GM21515 (cell line): ENCODE results near the gene RBM28.
"Not testable (repeated sequence)": the region's sequence is repeated elsewhere in the genome, so short reads cannot be mapped to it uniquely, and the experiment has no call there.

Experiments
- ATAC-seq: cut with Tn5 transposase; IDR thresholded peaks from one replicate; pipeline ENCODE4 v1.9.1; 2021; ENCODE audit not compliant: unreplicated experiment

Gene RBM28

DNA sequence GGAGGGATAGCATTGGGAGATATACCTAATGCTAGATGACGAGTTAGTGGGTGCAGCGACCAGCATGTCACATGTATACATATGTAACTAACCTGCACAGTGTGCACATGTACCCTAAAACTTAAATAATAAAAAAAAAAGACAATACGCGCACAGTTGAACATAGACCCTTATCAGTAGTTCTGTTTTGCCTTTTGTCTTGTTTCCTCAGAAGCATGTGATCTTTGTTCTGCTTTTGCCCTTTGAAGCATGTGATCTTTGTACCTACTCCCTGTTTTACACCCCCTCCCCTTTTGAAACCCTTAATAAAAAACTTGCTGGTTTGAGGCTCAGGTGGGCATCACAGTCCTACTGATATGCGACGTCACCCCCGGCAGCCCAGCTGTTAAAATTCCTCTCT is 45.7 kb downstream of the RBM28 start:
- not testable (repeated sequence) for ATAC-seq

GRCh38 chr7:128287556-128287955 is 56.2 kb downstream of the RBM28 start:
- no peak for ATAC-seq

DNA sequence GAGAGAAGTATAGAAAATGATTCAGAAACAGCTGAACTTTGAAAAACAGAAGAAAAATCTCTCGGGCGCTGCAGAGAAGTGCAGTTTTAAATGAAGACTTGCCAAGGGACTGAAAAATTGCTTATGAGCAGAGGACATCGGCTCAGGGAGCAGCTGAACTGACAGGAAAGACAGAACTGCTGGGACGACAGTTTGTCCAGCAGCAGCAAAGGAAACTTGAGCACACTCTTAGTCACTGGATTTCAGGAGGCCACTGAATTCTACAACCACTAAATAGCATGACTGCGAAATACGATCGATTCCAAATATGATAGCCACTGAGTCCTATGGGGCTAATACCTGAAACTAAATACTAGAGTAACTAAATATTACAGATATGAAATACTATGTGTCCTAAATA is 59.6 kb downstream of the RBM28 start:
- ATAC-seq, result no peak

DNA sequence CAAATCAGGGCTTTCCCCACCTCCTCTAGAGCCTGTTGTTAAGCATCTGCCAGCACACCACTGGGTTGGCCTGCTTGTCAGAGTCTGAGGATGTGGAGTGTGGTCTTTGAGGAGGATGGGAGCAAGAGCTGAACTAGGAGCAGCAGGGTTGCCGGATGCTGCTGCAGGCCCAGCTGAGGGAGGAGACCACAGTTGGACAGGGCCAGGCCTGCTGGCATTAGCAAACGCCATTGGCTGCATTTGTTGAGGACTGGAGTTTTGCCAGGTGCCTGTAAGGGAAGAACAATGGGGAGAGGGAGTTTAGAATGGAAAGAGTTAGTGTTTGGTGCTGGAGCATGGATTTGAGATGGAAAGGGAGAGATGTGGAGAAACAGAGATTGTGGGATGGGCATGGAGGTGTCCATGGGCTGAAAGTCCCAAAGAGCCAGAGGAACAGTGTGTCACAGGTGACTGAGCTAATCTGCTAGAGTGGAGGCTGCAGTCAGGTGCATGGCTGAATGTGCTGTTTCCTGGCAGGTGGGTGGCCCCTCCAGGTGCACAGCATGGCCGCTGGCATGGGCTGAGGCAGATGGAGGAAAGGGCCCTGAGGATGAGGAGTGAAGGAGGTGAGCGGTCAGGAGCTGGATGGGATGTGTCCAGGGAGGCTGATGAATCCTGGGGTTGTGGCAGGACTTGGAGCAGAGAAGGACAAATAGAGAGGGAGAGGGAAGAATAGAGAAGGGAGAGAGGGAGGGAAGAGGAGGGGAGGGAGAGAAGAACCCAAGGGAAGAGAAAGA is 61.9 kb downstream of the RBM28 start:
- no peak for ATAC-seq

DNA sequence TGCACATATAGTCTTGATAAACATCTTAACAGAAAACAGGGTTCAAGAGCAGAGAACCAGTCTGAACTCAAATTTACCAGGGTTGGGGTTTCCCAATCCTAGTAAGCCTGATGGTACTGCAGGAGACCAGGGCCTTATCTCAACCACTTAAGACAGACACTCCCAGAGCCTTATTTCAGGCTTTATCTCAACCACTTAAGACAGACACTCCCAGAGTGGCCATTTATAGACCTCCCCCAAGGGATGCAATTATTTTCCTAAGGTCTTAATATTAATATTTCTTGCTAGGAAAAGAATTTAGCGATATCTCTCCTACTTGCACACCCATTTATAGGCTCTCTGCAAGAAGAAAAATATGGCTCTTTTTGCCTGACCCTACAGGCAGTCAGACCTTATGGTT is 63.3 kb downstream of the RBM28 start:
- not testable (repeated sequence) for ATAC-seq

GRCh38 chr7:128279124-128279713 is 64.5 kb downstream of the RBM28 start:
- ATAC-seq, result no peak

GRCh38 chr7:128278366-128278765 is 65.3 kb downstream of the RBM28 start:
- no peak for ATAC-seq

DNA sequence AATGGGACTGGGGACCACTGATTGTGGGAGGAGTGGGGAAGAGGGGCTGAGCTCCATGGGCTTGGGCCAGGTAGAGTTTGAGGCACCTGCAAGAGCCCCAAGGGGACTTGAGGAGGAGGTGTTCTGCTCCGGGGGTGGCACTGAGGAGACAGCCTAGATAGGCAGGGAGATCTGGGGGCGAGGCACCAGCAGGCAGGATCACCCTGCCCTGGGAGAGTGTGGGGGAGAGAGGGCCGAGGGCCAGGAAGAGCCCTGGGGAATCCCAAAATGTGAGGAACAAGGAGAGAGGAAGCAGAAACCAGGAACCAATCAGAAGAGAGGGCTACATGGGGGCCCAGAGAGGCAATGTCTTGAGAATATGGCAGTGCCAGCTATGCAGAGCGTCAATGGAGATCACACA is 68.0 kb downstream of the RBM28 start:
- no peak for ATAC-seq

DNA sequence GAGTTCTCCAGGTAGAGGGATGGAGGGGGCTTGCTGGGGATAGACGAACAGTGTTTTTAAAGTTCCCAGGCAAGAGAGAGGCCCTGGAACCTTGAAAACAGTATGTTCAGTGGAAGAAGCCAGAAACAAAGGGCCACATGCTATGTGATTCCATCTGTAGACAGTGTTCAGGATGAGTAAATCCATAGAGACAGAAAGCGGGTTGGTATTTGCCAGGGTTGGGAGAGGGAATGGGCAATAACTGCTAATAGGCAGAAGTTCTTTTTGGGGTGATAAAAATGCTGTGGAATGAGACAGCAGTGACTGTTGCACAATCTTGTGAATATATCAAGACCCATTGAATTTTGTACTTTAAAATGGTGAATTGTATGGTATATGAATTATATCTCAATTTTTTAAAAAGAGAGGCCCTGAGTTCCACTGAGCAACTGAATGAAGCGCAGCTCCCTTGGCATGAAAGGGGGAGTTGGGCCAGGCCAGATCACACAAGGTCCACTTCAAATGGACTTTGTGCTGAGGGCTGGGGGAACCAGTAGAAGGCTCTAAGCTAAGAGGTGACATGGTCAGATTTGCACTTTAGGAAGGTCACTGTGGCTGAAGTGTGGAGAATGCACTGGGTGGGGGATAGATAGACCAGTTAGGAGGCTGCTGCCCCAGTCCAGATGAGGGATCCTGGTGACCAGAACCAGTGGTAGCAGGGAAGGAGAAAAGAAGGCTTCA is 68.7 kb downstream of the RBM28 start:
- no peak for ATAC-seq

- ATAC-seq, result no peak
These were observed 69.3 kb downstream of the RBM28 start for GRCh38 chr7:128274246-128274883.

DNA sequence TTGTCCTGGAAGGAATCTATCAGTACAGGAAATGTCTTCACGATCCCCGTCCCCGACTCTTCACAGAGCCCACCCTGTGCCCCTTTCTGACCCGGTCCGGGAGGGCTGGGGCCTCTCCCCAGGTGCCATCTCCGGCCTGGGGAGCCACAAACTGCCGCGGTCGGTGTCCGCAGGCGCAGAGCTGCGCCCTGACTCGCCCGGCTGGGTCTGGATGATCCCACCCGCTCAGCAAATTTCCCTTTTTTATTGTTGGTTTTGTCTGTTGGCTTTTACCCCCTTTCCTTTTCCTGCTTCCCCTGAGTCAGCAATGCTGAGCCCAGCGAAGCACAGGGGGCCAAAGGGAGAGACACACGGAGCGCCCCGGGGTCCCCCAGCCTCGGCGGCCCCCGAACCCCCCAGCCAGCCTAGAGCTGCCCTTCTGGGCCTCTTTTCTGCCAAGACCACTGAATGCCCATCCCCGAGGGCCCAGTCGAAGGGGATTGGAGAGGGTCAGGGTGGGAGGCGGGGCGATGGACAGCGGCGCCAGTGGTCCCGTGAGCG is 71.7 kb downstream of the RBM28 start:
- no peak for ATAC-seq

DNA sequence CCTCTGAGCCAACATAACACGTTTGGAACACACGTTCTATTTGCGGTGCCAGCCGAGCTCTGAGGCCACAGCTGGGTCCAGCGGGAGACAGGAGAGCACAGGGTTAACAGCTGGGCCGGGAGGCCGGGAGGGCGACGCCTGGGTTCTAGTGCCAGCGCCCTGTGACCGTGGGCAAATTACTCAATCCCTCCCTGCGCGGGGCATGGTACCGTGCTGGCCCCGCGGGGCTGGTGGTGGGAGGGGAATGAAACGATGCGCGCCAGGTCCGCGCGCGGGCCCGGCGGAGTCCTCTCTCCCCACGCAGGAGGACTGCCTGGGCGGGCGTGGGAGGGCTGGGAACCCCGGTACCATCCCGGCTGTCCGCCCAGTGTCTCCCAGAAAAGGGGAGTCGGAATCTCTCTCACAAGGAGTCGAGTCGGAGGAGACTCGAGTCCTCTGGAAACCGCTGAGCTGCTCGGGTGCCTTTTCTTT is 72.2 kb downstream of the RBM28 start:
- no peak for ATAC-seq

DNA sequence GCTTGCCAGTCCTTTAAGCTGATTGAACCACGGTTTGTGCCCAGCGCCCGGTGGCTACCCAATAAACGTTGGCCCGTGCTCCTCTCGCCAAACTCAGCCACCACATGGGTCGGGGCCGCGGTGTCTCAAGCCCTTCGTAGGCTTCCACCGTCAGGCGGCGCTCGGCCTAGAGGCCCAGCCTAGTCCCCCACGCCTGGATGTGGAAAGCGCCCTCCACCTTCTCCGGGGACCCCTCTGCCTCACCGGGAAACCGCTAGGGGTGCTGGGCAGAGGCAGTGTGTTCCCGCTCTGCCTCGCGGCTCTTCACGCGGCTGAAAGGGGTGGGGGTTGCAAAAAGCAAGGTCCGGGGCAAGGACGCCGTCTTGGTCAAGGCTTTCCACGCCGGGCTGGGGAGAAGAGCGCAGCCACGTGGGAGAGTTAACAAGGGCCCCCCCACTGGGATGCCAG is 72.9 kb downstream of the RBM28 start:
- ATAC-seq, result no peak

DNA sequence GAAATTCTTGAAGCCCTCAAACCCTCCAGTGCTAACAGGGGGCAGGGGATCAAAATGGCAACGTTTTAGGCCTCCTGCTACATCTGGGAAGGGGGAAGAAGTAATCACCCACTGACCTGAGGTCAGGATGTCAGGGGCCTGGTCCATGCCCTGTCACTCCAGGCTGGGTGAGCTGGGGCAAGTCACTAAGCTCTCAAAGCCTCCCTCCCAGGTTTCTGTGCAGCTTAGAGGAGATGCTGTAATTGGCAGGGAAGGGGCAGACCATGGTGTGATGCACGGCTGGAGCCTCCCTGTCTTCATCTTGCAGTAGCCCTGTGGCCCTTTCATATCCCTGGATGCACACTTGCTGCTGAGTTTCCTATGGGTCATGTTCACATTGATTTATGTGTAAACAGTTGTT is 75.5 kb downstream of the RBM28 start:
- no peak for ATAC-seq

- ATAC-seq, result no peak
These were observed 76.1 kb downstream of the RBM28 start for GRCh38 chr7:128267595-128267924.

DNA sequence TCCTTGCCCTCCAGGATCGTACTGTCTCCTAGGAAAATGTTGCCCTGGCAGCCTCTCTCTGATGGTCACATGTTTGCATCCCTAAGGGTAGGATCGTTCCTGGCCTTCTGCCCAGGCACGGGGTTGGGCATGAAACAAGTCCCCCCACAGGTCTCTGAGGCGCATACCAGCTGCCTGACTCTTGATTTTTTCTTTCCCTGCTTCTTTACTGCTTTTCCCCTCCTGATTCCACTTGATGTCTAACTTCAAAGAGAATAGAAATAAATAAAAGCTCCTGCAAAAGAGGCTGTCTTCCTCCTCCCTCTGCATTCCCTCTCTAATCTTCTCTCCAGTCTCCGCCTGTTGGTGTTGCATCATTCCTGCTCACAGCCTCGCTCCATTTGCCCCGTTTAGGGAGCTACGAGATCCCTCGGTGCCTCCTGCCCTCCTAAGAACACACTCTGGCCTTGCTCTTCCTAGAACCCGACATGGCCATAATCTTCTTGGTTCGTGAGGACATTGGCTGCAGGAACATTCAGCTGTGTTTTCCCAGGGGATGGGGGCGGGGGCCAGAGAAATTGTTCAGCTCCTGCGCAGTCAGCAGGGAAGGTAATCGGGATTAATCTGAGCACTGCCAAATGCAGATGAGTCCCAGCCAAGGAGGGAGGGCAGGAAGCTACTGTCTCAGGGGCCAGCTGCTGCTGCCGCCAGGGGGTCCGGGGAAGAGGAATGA is 76.7 kb downstream of the RBM28 start:
- no peak for ATAC-seq

DNA sequence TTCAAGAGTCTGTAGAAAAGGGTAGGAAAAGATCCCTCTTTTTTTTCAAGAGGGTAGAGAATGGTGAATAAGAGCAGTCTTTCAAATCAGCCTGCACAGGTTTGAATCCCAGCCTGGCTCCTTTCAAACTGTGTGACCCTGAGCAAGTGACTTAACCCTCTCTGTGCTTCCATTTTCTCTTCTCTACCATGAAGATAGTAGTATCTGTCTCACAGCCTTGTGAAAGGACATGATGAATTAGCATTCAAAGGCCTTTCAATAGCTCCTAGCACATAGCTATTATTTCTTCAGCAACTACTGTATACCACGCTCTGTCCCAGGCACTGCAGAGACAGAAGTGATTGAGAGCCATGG is 77.2 kb downstream of the RBM28 start:
- no peak for ATAC-seq

DNA sequence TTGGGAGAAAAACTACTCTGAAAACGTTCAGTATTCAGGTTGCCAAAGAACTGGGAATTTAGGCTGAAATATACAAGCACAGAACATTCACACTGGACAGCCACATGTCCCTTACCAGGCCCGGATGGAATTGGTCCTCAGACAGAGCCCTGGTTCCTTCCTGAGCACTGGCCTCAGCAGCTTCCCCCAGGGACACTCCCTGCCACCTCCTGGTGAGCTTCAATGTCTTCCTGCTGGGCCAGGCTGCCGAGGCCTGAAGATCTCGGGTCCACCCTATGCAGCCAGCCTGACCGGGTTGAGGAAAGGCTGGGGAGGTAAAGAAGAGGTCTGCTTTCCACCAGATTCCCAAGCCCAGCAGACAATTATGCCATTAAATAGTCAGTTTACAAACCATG is 77.8 kb downstream of the RBM28 start:
- ATAC-seq, result no peak

DNA sequence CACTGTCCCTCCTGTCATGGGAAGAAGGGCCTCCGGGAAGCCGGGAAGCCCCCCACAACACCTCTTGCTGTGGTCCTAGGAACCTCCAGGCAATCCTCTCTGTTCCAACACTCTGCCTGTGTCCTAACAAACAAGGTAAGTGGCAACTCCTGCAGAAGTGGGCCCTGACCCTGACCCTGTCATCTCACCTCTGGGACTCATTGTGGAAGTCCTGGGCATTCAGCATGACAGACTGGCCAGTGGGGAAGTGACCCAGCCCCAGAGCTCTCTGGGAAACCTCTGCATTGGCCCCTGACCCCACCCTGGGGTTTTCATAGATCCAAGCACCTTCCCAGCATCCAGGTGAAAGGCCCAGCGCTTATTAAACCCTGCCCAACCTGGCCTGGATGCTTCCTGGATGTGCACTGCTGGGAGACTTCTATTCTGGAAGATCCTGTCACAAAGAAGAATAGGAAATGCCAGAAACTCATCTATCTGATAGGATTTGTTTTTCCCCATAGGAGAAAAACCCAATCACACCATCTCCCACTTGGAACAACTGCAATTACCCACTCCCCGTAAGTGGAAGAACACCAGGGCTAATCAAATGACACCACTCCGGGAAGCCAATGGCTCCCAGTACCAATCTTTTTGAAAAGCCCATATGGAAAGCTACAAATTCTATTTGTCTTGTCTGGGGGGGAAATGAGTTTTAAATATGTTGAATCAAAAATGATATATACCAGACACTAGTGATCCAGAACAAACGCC is 78.4 kb downstream of the RBM28 start:
- no peak for ATAC-seq

GRCh38 chr7:128264477-128264876 is 79.2 kb downstream of the RBM28 start:
- ATAC-seq, result no peak
